ENCODE measurements around the gene PRKCA.

Gene PRKCA

GRCh38 chr17:66538776-66539175, 236.4 kb downstream of the PRKCA start:
- H3F3A ChIP-seq (ENCODE audit: control insufficient read depth, insufficient read depth): peaks cover 23% of the 10 kb centered on the region
- H3K36me3 ChIP-seq (ENCODE audit: control insufficient read depth, low read length): no peaks in the 10 kb centered on the region
- H3K9me2 ChIP-seq (replicated peaks; ENCODE audit: control insufficient read depth, low read length): no peaks in the 10 kb centered on the region
- no peaks in the 10 kb centered on the region for H3K9me3 ChIP-seq (ENCODE audit: control insufficient read depth, insufficient read depth, low read length)
- no peak overlapping the region for H3K27ac ChIP-seq (ENCODE audit: low read depth, low read length)
- H4K20me1 ChIP-seq (ENCODE audit: control insufficient read depth, insufficient read depth, low read depth, low read length): no peaks in the 10 kb centered on the region
- no peak overlapping the region for H3K4me2 ChIP-seq (ENCODE audit: low read length)
- 0 out of 2 replicates have a peak, but pooled peaks cover 3% of the 10 kb centered on the region for H3K79me2 ChIP-seq (ENCODE audit: control insufficient read depth, low read length)
- H3K4me1 ChIP-seq (ENCODE audit: control insufficient read depth, low read length): peaks cover 67% of the 10 kb centered on the region
- no peak overlapping the region for H3K4me3 ChIP-seq (ENCODE audit: low read length)
- TF ChIP-seq CTCF (IDR thresholded peaks at IDR 0.05; ENCODE audit: low read depth, low read length, poor library complexity, severe bottlenecking) (no peak), EZH2phosphoT487 (IDR thresholded peaks at IDR 0.05; ENCODE audit: borderline replicate concordance, low read length) (no peak)
- H3K27me3 ChIP-seq (ENCODE audit: control insufficient read depth, low read length): no peaks in the 10 kb centered on the region

- Histone ChIP-seq H3K9me3 (ENCODE audit: control insufficient read depth, insufficient read depth, low read length) (peaks cover 1% of the 10 kb centered on the region; the same call in 1 of the 2 replicates), H3K79me2 (ENCODE audit: control insufficient read depth, low read length) (peaks cover 6% of the 10 kb centered on the region; the same call in 1 of the 2 replicates), H3K27ac (ENCODE audit: low read depth, low read length) (peak overlapping the region; percentile 96), H3K9me2 (replicated peaks; ENCODE audit: control insufficient read depth, low read length) (no peaks in the 10 kb centered on the region), H3K4me3 (ENCODE audit: low read length) (peak overlapping the region; percentile 70; the same call in 1 of the 2 replicates), H3K4me2 (ENCODE audit: low read length) (peak overlapping the region; percentile 87), H3K36me3 (ENCODE audit: control insufficient read depth, low read length) (no peaks in the 10 kb centered on the region), H3F3A (ENCODE audit: control insufficient read depth, insufficient read depth) (peaks cover 23% of the 10 kb centered on the region), H3K27me3 (ENCODE audit: control insufficient read depth, low read length) (no peaks in the 10 kb centered on the region), H4K20me1 (ENCODE audit: control insufficient read depth, insufficient read depth, low read depth, low read length) (no peaks in the 10 kb centered on the region), H3K4me1 (ENCODE audit: control insufficient read depth, low read length) (peaks cover 71% of the 10 kb centered on the region)
- TF ChIP-seq EZH2phosphoT487 (IDR thresholded peaks at IDR 0.05; ENCODE audit: borderline replicate concordance, low read length): no peak
- TF ChIP-seq CTCF (IDR thresholded peaks at IDR 0.05; ENCODE audit: low read depth, low read length, poor library complexity, severe bottlenecking): no peak
These were observed 237.8 kb downstream of the PRKCA start for GRCh38 chr17:66540131-66540781.

GRCh38 chr17:66541461-66542128, 239.2 kb downstream of the PRKCA start:
- H4K20me1 ChIP-seq (ENCODE audit: control insufficient read depth, insufficient read depth, low read depth, low read length): no peaks in the 10 kb centered on the region
- H3K4me2 ChIP-seq (ENCODE audit: low read length): peak overlapping the region; percentile 87
- peaks cover 14% of the 10 kb centered on the region for H3K9me3 ChIP-seq (ENCODE audit: control insufficient read depth, insufficient read depth, low read length)
- H3K36me3 ChIP-seq (ENCODE audit: control insufficient read depth, low read length): no peaks in the 10 kb centered on the region; the same call in 1 of the 2 replicates
- peak overlapping the region; percentile 96 for H3K27ac ChIP-seq (ENCODE audit: low read depth, low read length)
- no peaks in the 10 kb centered on the region for H3K9me2 ChIP-seq (replicated peaks; ENCODE audit: control insufficient read depth, low read length)
- TF ChIP-seq CTCF (IDR thresholded peaks at IDR 0.05; ENCODE audit: low read depth, low read length, poor library complexity, severe bottlenecking) (no peak), EZH2phosphoT487 (IDR thresholded peaks at IDR 0.05; ENCODE audit: borderline replicate concordance, low read length) (no peak)
- peaks cover 65% of the 10 kb centered on the region for H3K4me1 ChIP-seq (ENCODE audit: control insufficient read depth, low read length)
- peaks cover 6% of the 10 kb centered on the region; the same call in 1 of the 2 replicates for H3K79me2 ChIP-seq (ENCODE audit: control insufficient read depth, low read length)
- no peaks in the 10 kb centered on the region for H3K27me3 ChIP-seq (ENCODE audit: control insufficient read depth, low read length)
- H3K4me3 ChIP-seq (ENCODE audit: low read length): peak overlapping the region; percentile 70
- peaks cover 23% of the 10 kb centered on the region for H3F3A ChIP-seq (ENCODE audit: control insufficient read depth, insufficient read depth)

Measured in DOHH2 (cell line).